Measurements from ENCODE around the gene LPAR2. TPM values are rescaled to one million over a fixed set of nuclear protein-coding genes. Genes with fewer than 3 reads are reported as not detected.
"Not testable (repeated sequence)": the region's sequence is repeated elsewhere in the genome, so short reads cannot be mapped to it uniquely, and the experiment has no call there.

The LPAR2 gene
- total RNA-seq, 1 donor from 2014 or later: 1.9 TPM

- intact Hi-C loops (cut with DNase I): not testable (repeated sequence)
Observed at GRCh38 chr19:19606686-19607085, 21.3 kb downstream of the LPAR2 start.

GRCh38 chr19:19606021-19606420, 22.0 kb downstream of the LPAR2 start:
- DNase-seq (ENCODE audit: low spot score): no peak
- intact Hi-C loops (cut with DNase I): no loop called here

More at GRCh38 chr19:19606686-19607085, 21.3 kb downstream of the LPAR2 start:
- DNase-seq (ENCODE audit: low spot score): not testable (repeated sequence)

GRCh38 chr19:19602713-19603324, 25.2 kb downstream of the LPAR2 start:
- DNase-seq (ENCODE audit: low spot score): no peak
- intact Hi-C loops (cut with DNase I): no loop called here

GRCh38 chr19:19602136-19602712, 25.8 kb downstream of the LPAR2 start:
- intact Hi-C loops (cut with DNase I): no loop called here
- DNase-seq (ENCODE audit: low spot score): no peak

- DNase-seq (ENCODE audit: low spot score): no peak
- intact Hi-C loops (cut with DNase I): no loop called here
Observed at GRCh38 chr19:19600793-19601330, 27.2 kb downstream of the LPAR2 start.

- DNase-seq (ENCODE audit: low spot score); intact Hi-C loops (cut with DNase I): not testable (repeated sequence)
Observed at GRCh38 chr19:19598728-19599451, 29.1 kb downstream of the LPAR2 start.

GRCh38 chr19:19597809-19598306, 30.2 kb downstream of the LPAR2 start:
- no peak for DNase-seq (ENCODE audit: low spot score)
- intact Hi-C loops (cut with DNase I): no loop called here

GRCh38 chr19:19595171-19595701, 32.8 kb downstream of the LPAR2 start:
- DNase-seq (ENCODE audit: low spot score): no peak
- intact Hi-C loops (cut with DNase I): no loop called here

GRCh38 chr19:19594381-19594780, 33.6 kb downstream of the LPAR2 start:
- intact Hi-C loops (cut with DNase I): no loop called here
- DNase-seq (ENCODE audit: low spot score): no peak

- DNase-seq (ENCODE audit: low spot score): no peak
- intact Hi-C loops (cut with DNase I): no loop called here
Observed at GRCh38 chr19:19592690-19593089, 35.3 kb downstream of the LPAR2 start.

- no peak for DNase-seq (ENCODE audit: low spot score)
- intact Hi-C loops (cut with DNase I): no loop called here
Observed at GRCh38 chr19:19591133-19591825, 36.7 kb downstream of the LPAR2 start.

- no peak for DNase-seq (ENCODE audit: low spot score)
- intact Hi-C loops (cut with DNase I): no loop called here
Observed at GRCh38 chr19:19588546-19588945, 39.5 kb downstream of the LPAR2 start.

- no peak for DNase-seq (ENCODE audit: low spot score)
- intact Hi-C loops (cut with DNase I): no loop called here
Observed at GRCh38 chr19:19587771-19588170, 40.2 kb downstream of the LPAR2 start.

GRCh38 chr19:19584356-19584755, 43.7 kb downstream of the LPAR2 start:
- intact Hi-C loops (cut with DNase I): no loop called here
- DNase-seq (ENCODE audit: low spot score): no peak

GRCh38 chr19:19582471-19582870, 45.5 kb downstream of the LPAR2 start:
- no peak for DNase-seq (ENCODE audit: low spot score)
- intact Hi-C loops (cut with DNase I): no loop called here

GRCh38 chr19:19581391-19581790, 46.6 kb downstream of the LPAR2 start:
- no peak for DNase-seq (ENCODE audit: low spot score)
- intact Hi-C loops (cut with DNase I): no loop called here

GRCh38 chr19:19580418-19580817, 47.6 kb downstream of the LPAR2 start:
- no peak for DNase-seq (ENCODE audit: low spot score)
- intact Hi-C loops (cut with DNase I): no loop called here

GRCh38 chr19:19579533-19580361, 48.3 kb downstream of the LPAR2 start:
- DNase-seq (ENCODE audit: low spot score): no peak
- intact Hi-C loops (cut with DNase I): no loop called here

- DNase-seq (ENCODE audit: low spot score): no peak
- intact Hi-C loops (cut with DNase I): no loop called here
Observed at GRCh38 chr19:19578252-19578651, 49.8 kb downstream of the LPAR2 start.
